Right ventricle myocardium inferior (tissue), 1 donor: Measurements from ENCODE around the gene SMYD1. TPM values are rescaled to one million over a fixed set of nuclear protein-coding genes. Genes with fewer than 3 reads are reported as not detected.

Experiments
- ATAC-seq: fragments of 200-7000 bp; cut with Tn5 transposase; one replicate; pipeline ENCODE4 v1.9.1; 2020; ENCODE audit warnings: mild to moderate bottlenecking, moderate library complexity
- DNase-seq: peaks from one replicate; pipeline ENCODE4 v3.0.0; 2021; ENCODE audit errors: missing footprints
- intact Hi-C: fragments of 100-400 bp; cut with DNase I; formaldehyde crosslinking; loops from one replicate; pipeline ENCODE4 v1.11.0; 2022
- total RNA-seq: library from RNA; stranded (reverse); fragmentation: NEBNext Ultra II Directional; extraction: Animal tissue kit (Norgen Biotek cat#: 25700); gene quantifications from one replicate; pipeline ENCODE4 v1.2.1, GENCODE V29; 2021
- donor health status: DM: no; HTN: yes; CAD: no; lungs with severe emphysema.

Gene SMYD1
- total RNA-seq, 1 donor from 2014 or later, result 544 TPM

DNA sequence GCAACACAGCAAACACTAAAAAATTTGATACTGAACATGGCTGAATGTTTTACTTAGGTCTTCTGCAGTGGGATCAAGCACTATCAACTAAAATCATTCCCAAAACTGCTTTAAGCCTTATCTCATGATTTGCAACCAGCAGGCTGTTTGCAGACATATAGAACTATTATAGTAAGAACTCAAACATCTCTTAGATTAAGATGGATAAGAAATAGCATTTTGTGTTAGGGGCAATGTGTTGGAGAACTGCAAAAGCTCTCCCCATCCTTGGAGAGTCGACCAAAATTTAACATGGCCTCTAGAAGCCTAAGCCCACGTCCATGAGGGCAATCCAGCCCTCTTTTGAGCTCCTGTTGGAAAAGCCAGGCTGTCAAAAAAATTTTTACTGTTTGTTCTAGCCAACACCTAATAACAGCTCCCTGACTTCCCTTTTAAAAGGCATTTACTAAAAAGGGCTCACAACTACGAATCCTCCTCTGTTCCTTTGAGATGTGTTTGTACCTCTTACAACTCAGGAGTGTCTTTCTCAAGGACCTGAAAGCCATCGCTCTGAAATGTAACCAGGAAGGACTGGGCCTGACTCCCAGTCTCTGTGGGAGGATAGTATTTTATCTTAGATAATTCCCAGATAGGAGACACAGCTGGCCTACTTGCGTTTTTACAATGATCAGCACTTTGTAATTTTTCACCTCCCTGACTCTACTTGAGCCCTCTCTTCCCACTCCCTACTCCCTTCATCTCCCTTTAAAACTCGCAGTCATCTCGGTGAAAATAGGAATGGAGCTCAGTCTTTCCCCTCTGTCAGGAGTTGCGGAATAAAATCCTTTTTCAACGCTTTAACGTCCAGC lies 13.5 kb upstream of the SMYD1 start:
- DNase-seq (no peak), ATAC-seq (no peak)
- intact Hi-C loops, result no loop called here

DNA sequence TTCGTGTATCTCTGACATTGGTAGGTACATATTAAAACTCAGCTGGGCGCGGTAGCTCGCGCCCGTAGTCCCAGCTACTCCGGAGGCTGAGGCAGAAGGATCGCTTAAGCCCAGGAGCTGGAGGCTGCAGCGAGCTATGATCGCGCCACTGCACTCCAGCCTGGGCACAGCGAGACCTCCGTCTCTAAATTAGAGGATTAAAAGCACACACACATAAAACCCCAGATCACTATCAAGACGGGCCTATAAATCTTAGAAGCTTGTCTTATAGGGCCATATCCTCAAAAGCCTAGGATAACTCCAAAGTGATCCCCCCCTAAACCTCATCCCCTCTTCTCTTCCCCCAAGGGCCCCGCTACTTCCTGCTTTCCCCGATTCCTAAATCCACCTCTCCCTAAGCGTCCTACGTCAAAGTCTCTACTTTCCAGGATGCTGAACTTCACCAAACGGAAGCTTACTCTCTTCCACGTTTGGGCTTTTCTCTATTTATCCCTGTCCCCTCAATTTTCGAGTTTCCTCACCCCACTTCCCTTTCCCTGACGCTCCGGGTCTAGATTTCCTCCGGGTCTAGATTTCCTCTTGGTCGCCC lies 12.7 kb upstream of the SMYD1 start:
- intact Hi-C loops, result no loop called here
- no peak for DNase-seq
- ATAC-seq, result peak; percentile 5

DNA sequence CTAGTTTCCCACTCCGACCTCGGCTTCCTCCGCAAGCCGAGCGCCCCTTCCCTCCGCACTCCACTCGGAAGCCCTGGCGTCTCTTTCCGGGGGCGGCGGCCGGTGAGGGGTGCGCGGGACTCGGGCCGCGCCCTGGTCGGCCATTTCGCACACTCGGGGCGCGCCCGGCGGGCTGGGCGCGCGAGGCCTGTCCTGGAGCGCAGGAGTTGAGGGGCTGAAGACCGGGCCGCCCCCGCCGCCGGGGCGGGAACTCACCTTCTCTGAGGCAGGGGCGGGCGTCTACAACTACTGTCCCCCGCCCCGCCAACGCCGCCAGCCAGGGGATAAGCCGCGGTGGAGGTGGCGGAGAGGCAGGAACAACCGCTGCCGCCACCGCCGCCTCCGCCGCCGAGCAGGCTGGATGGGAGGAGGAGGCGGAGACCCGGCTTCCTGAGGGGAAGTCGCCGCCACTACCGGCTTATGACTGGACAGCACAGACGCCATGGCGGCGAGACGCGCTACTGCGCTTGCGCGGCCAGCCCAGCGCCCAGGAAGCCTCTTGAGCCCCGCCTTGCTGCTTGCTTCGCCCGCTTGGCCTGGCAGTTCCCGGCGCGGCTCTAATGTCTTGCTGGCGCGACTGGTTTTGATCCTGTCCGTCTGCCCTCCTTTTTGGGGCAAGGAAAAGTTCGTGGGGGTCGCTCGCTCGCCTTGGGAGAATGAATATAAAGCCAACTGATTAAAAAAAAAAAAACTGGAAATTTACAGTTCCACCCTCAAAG lies 12.1 kb upstream of the SMYD1 start, which contains the start of gene KRCC1:
TSS of gene KRCC1 (minus strand) at position 413 of the 758 bp plus-strand sequence. CDS start 27,220 bp downstream, outside the sequence.
- intact Hi-C loops, result no loop called here
- peak; percentile 99 for ATAC-seq
- DNase-seq, result peak; percentile 99

DNA sequence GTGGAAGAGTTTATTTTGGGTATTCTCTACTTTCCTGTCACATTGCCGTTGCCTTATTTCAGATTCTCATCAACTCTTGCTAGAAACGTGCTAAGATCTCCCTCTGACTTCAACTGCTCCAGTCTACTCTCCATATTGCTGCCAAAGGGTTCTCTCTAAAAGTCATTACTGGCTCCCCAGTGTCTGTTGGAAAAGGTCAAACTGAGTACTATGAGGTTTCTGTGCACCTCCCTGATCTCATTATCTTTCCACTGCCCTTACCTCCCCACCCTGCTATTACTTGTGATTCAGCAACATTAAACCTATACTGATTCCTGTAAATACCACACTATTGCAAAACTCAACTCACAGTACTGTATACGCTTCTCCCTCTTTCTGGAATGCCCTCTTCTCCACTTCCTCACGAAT lies 10.2 kb upstream of the SMYD1 start:
- ATAC-seq (no peak), DNase-seq (no peak)
- intact Hi-C loops, result no loop called here

DNA sequence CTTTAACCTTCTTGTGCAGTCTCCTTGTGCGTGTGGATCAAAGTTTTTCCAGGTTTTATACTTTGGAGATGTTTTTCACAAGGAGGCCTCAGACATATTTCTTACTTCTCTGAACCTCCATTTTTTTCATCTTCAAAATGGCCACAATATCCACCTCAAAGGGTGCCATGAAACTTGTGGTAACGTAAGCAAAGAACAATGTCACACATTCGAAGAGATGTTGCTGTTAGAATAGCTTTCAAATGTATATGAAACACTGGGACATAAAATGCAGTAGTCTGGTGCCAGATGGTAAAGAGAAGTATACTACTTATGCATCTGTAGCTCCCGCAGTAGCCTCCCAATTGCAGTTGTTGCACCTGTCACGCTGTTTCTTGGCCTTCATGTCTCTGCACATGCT lies 9.4 kb upstream of the SMYD1 start:
- no peak for DNase-seq
- ATAC-seq, result no peak
- intact Hi-C loops, result no loop called here

DNA sequence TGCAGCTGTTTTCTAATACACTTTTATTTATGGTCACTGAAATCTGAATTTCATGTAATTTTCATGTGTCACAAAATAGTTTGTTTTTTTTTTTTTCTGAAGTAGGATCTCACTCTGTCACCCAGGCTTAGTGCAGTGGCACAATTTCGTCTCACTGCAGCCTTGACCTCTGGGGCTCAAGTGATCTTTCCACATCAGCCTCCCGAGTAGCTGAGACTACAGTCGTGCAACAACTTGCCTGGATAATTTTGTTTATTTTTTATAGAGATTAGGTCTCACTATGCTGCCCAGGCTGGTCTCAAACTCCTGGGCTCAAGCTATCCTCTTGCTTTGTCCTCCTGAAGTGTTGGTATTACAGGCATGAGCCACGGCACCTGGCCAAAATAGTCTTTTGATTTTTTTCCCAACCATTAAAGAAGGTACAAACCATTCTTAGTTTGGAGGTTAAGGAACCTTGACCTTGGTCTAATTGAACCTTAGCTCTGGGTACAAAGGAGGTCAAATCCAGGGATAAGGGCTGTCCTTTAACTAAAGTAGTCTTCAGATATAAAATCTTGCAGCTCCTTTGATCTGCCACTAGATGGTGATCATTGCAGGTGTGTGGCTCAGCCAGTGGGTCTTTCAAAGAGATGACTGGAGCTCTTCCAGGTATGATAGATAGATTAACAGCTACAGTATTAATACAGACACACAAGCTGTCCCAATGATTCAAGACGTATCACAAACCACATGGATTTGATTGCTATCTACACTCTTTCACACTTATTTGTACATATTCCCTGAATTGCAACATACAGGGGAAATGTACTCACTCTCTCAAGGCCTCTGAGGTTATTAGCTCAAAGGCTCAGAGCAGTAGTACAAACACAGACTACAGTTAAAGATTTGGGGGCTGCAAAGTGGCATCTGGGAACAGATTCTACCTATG lies 7.4 kb upstream of the SMYD1 start:
- no peak for DNase-seq
- ATAC-seq, result no peak

DNA sequence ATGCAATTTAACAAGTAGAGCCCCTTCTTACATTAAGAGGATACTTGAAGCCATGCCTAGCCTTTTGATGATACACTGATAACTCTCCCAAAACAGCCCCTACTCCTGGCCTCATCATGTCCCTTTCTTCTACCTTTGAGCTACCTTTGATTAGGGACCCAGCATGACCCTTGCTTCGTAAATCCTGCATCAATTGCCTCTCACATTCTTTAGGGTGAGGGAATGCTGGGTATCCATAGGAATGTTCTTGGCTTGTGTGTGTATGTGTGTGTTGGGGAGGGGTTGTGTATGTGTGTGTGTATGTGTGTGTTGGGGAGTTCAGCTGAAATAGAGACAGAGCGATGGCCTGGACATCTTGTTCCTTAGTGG lies 6.7 kb upstream of the SMYD1 start:
- ATAC-seq, result no peak
- intact Hi-C loops, result loop anchor here (1.0 kb wide), 1 partner anchor 99 kb away; no protein-coding TSS in a partner anchor

More for the DNA sequence above, 7.4 kb upstream of the SMYD1 start:
- intact Hi-C loops, result loop anchor here (1.0 kb wide), 1 partner anchor 100 kb away; no protein-coding TSS in a partner anchor

DNA sequence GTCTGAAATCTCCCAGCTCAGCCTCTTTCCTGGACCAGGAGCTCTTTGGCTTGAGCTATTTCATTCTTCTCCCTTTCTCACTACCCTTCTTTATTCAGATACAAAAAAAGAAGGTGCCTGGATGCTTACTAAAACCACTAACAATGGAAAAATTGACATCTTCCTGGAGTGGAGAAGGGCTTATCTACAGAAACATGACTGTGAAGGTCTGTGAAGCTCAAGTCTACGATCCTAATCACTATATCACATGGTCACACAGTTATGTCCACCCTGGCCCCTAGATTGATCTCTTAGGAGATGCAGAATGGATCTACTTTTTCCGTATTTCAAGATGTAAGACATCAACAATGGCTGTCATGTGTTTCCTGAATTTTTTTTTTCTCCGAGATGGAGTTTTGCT lies 6.3 kb upstream of the SMYD1 start:
- no peak for DNase-seq
- intact Hi-C loops, result no loop called here

More for the DNA sequence above, 6.7 kb upstream of the SMYD1 start:
- no peak for DNase-seq

DNA sequence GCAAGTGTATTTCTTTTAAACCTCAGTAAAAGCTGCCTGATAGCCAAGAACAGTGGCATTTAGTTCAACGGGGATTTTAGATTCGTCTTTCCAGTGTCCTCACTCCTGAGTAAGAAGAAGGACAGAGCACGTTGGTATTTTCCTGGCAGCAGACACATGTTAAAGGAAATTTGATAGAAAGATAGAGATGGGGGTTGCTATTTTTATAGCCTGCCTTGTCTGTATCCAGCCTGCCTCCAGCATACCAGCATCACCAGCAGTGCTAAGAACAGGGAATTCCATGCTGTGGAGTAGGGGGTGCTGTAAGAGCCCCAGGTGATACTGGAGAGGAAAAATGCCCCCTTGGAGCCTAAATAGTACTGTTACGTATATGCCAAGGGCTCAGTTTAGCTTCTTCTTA lies 1.1 kb upstream of the SMYD1 start:
- ATAC-seq (peak; percentile 70), DNase-seq (no peak)
- intact Hi-C loops, result loop anchor here (2.0 kb wide), 1 partner anchor 34 kb away; no protein-coding TSS in a partner anchor

More for the DNA sequence above, 6.3 kb upstream of the SMYD1 start:
- no peak for ATAC-seq

DNA sequence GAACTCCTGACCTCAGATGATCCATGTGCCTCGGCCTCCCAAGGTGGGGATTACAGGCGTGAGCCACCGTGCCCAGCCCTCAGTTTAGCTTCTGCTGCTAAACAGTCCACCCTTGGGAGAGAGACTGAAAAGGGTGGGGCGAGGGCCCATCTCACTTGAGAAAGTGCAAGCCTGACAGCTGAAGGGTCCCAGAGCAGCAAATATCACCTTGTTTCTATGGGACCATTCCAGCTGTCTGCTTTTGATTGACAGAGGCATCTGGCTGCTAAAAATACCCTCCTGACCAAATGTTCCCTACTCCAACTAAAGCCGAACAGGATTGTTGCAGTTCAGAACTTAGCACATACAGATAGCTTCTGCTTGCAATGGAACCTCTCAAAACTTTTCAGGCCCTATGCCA lies 436 bp upstream of the SMYD1 start:
- DNase-seq (no peak), ATAC-seq (peak; percentile 82)
- intact Hi-C loops, result loop anchor here (2.0 kb wide), 1 partner anchor 34 kb away; no protein-coding TSS in a partner anchor

DNA sequence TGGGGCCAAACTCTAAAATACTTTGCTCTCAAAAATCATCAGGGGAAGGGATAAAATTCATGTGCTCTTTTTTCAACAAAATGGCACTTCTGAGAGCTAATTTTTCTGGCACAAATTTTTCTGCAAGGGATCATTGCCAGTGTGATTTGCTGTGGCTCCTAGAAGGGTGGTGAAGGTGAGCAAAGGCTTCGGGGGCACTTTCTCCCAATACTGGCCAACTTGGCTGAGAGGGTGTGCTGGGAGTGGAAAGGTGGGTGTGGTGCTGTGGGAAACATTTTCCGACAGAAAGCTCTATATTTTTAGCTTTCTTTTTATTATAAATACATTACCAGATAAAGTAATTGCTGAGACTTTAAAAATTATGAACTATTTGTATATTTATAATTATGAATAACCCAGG lies 419 bp downstream of the SMYD1 start:
- no peak for ATAC-seq
- intact Hi-C loops, result no loop called here

DNA sequence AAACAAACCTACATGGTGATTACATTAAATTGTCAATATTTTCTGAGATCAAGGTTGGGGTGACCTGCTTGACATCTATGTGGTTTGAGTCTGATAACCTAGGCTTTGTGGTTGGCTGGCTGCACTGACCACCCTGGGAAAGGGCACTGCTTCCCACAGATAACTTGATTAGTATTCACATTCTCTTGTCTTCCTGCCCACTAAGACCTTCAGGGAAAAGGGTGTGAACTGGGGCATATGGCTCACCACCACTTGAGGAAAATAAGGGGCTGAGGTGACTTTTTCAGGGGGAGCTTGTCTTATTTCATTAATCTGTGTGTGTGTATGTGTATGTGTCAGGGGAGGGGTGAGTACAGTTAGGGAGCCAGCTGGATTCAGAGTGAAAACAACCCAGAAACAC lies 1.5 kb downstream of the SMYD1 start:
- ATAC-seq (no peak), DNase-seq (no peak)
- intact Hi-C loops, result no loop called here

More for the DNA sequence above, 419 bp downstream of the SMYD1 start:
- no peak for DNase-seq

DNA sequence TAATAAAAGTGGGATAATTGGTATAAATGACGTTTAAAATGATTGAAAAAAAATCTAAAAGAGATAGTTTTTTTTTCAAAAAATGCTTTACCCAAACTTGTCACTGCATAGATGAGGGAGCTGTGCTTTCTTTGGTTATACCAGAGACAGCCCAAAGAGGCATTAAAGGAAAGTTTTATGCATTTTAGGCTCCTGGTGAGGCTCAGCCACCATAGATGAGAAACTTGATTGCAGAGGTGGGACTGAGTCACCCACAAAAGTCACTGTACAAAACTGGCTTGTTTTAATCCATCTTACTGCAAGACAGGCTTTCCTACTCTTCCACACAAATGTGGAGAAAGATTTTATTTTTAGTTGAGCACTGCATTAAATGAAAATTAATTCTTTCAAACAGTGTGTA lies 2.4 kb downstream of the SMYD1 start:
- intact Hi-C loops, result no loop called here
- no peak for ATAC-seq

DNA sequence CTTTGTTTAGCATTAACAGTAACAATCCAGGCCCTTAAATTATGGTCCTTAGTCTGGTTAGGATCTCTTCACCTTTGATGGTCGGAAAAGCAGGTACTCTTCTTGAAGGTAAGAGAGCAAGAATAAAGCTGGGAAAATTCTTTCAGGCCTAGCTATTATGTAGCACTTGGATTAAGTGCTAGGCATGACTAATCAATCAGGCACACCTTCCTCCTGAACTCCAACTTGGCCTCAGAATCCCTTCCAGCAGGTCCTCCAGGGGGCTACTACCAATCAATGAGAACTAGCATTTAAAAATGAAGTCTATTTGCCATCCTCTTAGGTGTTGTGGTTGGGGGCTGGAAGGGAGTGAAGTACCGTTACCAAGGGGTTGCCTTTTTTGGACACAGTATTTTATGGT lies 3.7 kb downstream of the SMYD1 start:
- DNase-seq (no peak), ATAC-seq (no peak)
- intact Hi-C loops, result no loop called here

More for the DNA sequence above, 2.4 kb downstream of the SMYD1 start:
- no peak for DNase-seq

DNA sequence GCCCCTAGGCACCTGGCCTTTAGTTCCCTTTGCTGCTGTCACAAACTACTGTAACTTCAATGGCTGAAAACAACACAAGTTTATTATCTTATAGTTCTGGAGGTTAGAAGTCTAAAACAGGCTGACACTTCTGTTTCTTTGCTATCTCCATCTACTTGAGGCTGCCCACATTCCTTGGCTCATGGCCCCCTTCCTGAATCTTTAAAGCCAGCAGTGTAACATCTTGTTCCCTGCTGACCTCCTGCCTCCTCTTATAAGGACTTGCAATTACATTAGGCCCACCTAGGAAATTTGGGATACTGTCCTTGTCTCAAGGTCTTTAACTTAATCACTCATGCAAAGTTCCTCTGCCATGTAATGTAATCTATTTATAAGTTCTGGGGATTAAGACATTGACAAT lies 6.5 kb downstream of the SMYD1 start:
- intact Hi-C loops, result no loop called here
- DNase-seq (no peak), ATAC-seq (peak; percentile 45)

DNA sequence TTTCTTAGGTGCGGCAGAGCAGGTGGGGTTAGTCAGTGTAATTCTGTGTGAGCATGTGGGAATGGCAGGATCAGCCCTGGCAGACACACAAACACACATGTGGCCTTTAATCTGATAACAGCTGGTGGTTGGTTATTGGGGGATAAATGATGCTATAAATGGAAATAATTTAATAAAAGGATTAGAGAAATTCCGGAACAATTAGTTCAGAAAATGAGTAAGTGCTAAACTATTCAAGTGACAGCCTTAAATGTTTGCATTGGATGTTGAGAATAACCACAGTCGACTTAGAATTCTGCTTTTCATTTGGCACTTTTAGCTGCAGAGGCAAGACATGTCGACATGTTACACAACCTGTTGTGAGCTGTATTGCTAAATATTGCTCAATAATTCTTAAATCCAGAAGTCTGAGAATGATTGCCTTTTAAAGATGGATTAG lies 7.2 kb downstream of the SMYD1 start:
- ATAC-seq (no peak), DNase-seq (no peak)
- intact Hi-C loops, result no loop called here

DNA sequence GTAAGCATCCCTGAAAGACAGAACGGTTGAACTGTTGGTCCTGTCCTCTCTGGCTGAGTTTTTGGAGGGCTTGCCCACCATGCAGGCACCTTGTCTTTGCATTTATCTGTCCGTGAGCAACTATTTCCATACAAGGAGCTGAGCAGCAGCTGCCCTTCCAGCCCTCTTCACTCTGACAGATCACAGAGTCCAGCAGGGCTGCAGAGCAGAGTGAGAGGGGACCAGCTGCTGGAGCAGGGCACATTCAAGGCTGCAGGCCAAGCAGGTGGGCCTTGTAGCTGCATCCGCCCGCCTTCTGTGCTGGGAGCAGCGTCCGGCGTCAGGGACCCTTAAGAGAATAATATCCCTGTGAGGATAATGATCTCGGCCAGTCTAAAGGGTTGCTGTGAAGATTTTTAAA lies 9.5 kb downstream of the SMYD1 start:
- peak; percentile 70 for DNase-seq
- peak; percentile 79 for ATAC-seq
- intact Hi-C loops, result no loop called here

DNA sequence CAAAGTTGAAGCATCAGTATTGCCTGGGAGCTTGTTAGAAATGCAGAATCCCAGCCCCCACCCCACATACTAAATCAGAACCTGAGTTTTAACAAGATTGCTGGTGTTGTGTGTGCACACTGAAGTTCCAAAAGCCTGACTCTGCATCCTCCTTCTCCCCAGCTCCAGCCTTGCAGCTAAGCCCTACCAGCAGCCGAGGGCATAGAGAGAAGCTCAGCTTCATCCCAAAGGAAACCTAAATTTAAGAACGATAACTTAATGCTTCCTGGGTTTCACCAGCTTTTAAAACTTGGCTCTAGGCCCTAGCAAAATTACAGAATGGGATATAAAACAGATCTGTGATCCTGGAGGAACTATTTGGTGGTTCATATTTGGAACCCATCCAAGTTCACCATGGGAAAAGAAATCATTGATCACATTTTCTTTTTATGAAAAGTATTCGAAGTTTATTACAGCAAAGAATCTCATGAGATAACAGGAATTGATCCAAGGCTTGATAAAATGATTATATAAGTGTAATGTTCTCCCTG lies 11.1 kb downstream of the SMYD1 start:
- DNase-seq, result no peak
- ATAC-seq, result no peak
- intact Hi-C loops, result no loop called here
